Superior temporal gyrus (tissue), 1 donor: ENCODE measurements around the gene NIBAN1.
A peak's percentile ranks its signal among the peaks of the same experiment; 100 is the strongest.
"Not testable (repeated sequence)": the region's sequence is repeated elsewhere in the genome, so short reads cannot be mapped to it uniquely, and the experiment has no call there.

ENCODE experiments used
- DNase-seq: peaks from one replicate; pipeline ENCODE4 v3.0.0-alpha.2; 2016; ENCODE audit errors: extremely low spot score

NIBAN1 gene

DNA sequence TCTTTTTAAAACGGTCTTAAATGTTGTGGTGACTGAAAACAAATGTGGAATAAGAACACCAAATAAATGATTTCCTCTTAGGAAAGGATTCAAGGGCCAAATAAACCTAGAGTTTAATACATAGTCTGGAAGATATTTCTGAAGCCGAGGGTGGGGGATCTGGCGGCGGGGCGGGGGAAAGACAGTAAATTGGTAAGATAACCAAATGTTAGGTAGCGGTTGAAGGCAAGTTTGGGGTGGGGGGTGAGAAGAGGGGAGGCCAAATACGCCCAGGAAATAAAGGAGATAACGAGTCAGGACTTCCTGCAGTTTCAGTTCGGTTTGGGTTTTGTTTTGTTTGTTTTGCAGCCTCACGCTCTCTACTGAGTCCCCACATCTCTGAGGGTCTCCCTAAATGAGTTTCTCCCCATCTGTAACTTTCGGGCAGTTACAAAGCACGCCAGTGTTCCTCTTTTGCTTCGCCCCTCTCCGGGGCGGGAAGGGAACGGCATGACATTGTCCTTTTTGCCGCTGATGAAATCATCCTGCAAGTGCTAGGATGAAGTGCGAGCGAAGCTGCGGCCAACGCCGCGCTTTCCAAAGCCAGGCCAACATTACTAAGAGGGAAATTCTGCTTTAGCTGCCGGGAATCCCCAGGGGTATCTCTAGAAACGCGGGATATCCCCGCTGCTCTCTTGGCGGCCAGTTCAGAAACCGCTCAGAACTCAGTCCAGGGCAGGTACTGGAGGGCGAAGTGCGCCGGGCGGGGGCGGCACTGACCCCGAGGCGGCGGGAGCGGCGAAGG, 844 bp downstream of the NIBAN1 start:
- DNase-seq: peak; percentile 40

- no peak for DNase-seq
Measured at GRCh38 chr1:184972315-184973055, 1.8 kb downstream of the NIBAN1 start.

- no peak for DNase-seq
Measured at GRCh38 chr1:184971522-184972265, 2.6 kb downstream of the NIBAN1 start.

GRCh38 chr1:184970691-184971161, 3.6 kb downstream of the NIBAN1 start:
- no peak for DNase-seq

- DNase-seq: no peak
Measured at GRCh38 chr1:184966989-184967388, 7.3 kb downstream of the NIBAN1 start.

GRCh38 chr1:184965944-184966860, 8.1 kb downstream of the NIBAN1 start:
- DNase-seq: no peak

- no peak for DNase-seq
Measured at GRCh38 chr1:184965439-184965838, 8.9 kb downstream of the NIBAN1 start.

GRCh38 chr1:184959626-184960025, 14.7 kb downstream of the NIBAN1 start:
- no peak for DNase-seq

GRCh38 chr1:184958554-184959353, 15.6 kb downstream of the NIBAN1 start:
- DNase-seq: no peak

GRCh38 chr1:184957901-184958300, 16.4 kb downstream of the NIBAN1 start:
- DNase-seq: not testable (repeated sequence)

GRCh38 chr1:184956999-184957700, 17.2 kb downstream of the NIBAN1 start:
- DNase-seq: no peak

DNA sequence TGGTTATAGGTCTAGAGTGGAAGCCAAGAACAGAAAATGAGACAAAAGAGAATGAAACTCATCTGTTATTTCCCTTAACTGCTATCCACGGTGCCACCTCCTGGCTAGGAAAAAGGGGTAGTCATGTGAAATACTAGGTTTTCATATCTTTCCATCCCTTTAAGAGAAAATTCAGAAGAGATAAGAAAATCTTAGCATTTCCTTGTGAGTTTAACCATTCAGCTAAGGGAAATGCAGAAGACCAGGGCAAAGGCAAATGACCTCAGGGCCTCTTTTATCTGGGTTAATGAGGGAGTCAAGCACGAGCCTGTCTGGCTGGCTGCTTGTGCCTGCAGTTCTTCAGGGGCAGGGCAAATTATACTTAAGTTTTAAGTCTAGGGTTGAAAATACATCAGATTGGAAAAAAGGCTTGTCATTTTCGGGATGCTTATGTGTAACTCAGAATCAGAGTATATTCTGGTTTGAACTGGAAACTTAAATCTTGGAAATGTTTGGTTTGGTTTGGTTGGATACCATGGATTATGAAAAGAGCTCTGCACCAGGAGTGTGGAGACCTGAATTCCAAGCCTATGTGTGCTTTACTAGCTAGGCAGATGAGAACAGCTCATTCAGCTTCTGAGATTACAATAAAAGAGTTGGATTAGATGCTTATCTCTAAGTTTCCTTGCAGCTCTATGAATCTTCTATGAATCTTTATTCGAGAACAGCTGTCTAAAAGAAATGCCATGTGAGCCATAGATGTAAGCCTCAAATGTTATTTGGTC, 19.9 kb downstream of the NIBAN1 start:
- no peak for DNase-seq

- DNase-seq: no peak
Measured at GRCh38 chr1:184953600-184954219, 20.6 kb downstream of the NIBAN1 start.

DNA sequence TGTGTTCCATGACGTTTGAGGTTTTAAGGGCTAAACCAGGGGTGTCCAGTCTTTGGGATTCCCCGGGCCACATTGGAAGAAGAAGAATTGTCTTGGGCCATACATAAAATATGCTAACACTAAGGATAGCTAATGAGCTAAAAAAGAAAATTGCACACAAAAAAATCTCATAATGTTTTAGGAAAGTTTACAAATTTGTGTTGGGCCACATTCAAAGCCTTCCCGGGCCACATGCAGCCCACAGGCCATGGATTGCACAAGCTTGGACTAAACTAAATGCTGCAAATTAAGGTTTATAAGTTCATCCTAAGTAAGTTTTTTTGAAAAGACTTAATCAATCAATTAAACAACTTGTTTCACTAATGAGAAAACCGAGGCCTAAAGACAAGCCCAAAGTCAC, 21.9 kb downstream of the NIBAN1 start:
- DNase-seq: no peak

DNA sequence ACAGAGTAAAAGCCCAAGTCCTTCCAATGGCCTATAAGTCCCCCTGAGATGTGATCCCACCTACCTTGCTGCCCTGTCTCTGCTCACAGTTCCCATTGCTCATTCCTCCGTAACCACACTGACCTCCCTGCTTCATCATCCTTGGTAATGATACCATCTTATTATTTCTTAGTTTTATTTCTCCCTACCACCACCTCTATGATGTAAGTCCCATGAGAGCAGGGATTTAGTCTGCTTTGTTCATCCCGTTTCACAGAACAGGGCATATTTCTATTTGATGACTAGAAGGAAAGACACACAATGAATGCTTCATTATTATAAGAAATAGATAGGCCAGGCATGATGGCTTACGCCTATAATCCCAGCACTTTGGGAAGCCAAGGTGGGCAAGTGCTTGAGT, 22.5 kb downstream of the NIBAN1 start:
- no peak for DNase-seq

GRCh38 chr1:184950906-184951305, 23.4 kb downstream of the NIBAN1 start:
- no peak for DNase-seq

- no peak for DNase-seq
Measured at GRCh38 chr1:184950227-184950626, 24.1 kb downstream of the NIBAN1 start.

DNA sequence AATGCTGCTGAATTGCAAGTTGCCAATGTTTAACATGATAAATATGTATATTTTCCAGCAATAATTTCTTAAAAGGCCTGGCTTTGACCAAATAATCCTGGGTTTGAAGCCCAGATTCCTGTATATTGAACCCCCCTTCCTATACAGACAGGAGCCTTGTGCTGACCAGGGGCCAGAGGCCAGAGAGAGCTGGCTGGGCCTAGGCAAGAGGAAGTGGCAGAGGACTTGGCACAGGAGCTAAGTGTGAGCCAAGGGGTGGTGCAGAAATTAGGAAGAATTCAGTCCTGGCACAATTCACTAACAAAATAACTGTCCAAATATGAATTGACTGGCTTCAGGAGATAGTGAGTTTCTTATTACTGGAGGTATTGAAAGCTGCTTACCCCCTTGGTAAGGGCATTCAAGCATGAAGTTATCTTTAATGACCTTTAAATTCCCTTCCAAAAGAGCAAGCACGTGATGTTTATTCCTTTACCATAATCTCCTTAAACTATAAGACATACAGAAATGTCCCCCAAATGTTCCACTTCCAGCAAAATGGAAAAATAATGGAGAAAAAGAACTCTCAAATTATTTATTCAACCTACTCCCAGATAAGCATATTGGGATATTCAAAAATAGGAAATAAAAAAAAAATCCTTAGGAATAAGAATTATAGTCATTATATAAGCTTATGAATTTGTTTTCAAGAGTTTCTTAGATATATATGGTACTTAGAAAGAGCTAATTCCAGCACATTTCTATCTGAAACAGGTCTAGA, 26.6 kb downstream of the NIBAN1 start:
- no peak for DNase-seq
